GM13976 (cell line): ENCODE data around the gene LRRC74B.

ENCODE experiments used
- DNase-seq: peaks from one replicate; pipeline ENCODE4 v3.0.0; 2012; ENCODE audit warnings: low spot score
- in situ Hi-C: fragments of 300-500 bp; cut with MboI; formaldehyde crosslinking; loops from one replicate; pipeline ENCODE4 v1.12.0; 2022; ENCODE audit warnings: low sequenced_read_pairs, mixed read lengths, inconsistent platforms; ENCODE audit not compliant: unreplicated experiment
- TF ChIP-seq, protein P1 (sequence below): IDR thresholded peaks from 2 replicates; pipeline ENCODE4 v1.5.1; 2012; ENCODE audit warnings: borderline replicate concordance, mild to moderate bottlenecking; ENCODE audit not compliant: insufficient read depth; ENCODE audit errors: extremely low read depth, missing control alignments, control extremely low read depth

The LRRC74B gene

DNA sequence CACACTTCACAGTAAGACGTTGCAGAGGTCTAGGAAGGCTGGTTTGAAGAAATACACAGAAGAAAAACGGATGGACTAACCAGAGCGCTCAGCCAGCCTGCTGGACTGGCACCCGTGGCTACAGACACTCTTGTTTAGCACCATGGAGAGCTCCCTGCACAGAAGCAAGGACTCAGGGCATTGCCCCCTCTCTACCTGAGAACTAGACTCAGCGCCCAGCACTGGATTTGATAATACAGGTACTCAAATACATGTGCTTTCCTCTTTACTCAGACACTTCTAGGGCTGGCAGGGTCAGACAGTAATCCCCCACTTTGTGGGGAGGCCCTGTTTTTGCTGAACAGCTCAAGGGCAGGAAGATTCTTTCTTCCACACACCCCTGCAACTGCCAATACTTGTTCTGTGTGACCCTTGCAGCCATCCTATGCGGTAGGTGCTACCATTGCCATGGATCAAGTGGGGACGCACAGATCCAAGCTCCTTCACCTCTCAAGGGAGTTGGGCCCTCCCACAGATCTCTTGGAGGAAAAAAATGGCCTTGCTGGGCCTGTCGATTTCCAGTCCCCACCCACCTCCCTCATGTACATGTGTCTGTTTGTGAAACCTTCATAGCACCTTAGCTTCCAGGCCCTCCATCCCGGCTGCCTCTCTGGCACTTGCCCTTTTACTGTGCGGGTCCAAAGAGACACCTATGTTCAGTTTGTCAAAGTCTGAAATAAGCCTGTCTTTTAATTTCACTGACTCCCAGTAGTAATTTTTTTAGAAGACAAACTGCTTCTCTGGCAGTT is 35.9 kb upstream of the LRRC74B start:
- TF ChIP-seq, protein P1, sequence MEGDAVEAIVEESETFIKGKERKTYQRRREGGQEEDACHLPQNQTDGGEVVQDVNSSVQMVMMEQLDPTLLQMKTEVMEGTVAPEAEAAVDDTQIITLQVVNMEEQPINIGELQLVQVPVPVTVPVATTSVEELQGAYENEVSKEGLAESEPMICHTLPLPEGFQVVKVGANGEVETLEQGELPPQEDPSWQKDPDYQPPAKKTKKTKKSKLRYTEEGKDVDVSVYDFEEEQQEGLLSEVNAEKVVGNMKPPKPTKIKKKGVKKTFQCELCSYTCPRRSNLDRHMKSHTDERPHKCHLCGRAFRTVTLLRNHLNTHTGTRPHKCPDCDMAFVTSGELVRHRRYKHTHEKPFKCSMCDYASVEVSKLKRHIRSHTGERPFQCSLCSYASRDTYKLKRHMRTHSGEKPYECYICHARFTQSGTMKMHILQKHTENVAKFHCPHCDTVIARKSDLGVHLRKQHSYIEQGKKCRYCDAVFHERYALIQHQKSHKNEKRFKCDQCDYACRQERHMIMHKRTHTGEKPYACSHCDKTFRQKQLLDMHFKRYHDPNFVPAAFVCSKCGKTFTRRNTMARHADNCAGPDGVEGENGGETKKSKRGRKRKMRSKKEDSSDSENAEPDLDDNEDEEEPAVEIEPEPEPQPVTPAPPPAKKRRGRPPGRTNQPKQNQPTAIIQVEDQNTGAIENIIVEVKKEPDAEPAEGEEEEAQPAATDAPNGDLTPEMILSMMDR = no peak
- DNase-seq = no peak
- in situ Hi-C loops = no loop called here

DNA sequence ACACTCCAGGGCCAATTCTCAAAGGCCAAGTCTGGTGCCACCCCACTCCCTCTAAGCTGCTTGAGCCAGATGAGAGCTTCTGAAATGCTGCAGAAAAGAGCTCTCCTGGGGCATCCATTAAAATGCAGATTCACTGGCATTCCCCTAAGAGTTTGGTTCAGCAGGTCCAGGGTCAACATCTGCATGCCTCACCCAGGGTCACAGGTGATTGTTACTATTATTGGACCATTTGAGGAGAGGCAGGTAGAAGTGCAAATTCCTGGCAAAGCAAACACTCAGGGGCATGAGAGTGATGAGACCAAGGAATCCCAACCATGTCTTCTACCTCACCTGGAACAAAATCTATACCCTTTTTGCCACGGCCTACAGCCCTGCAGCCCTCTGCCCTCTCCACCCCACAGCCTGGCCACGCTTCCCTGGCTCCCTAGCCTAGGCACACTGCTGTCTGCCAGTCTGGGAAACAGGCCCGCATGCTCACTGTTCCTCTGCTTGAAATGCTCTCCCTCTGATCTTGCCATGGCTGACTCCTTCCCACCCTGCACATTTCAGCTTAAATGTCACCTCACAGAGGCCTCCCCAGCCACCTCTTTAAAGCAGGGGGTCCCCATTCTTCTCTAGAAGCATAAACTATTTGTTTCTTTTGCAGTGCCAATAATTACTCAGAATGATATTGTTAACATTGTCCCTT is 35.2 kb upstream of the LRRC74B start:
- no peak for DNase-seq
- in situ Hi-C loops = no loop called here
- TF ChIP-seq, protein P1 = no peak

DNA sequence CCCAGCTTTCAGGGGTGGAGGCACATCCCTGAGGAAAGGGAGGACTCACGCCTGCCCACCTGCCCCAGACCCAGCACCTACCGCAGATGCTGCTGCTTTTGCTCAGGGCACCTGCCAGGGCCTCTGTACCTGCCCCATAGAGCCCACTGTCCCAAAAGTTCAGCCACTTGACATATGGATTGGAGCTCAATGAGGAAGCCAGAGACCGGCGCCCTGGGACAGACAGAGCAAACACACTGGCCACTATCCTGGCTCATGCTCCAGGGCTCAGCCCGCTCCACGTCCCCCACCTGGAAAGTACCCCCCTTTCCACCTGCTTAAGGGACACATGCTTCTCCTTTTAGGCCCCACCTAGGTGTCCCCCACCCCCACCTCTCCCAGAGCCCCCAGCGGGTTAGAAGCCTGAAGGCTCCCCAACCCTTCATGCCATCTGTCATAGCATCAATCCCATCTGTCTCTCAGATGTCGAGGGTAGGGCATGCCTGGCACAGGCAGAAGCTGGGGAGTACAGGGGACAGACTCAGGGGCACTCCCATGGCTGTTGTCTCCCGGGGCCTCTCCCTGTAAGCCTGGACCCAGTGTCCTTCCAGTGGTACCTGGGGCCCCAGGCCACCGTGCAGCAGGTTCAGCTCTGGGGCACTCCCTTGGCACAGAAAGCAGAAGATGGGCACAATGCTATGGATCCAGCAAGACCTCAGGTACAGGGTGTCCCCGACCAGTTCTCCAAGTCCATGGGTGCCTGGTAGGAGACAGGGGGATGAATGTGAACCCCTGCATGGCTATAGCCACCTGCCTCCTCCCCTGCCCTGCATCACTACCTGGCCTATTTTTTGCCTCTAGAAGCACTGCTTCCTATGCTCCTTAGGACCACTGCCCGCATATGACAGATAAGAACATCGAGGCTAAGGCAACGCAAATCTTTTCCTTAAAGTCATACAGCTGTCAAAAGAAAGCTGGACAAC is 33.0 kb upstream of the LRRC74B start:
- TF ChIP-seq, protein P1 = no peak
- in situ Hi-C loops = no loop called here
- DNase-seq = no peak

GRCh38 chr22:21013657-21014201 is 32.0 kb upstream of the LRRC74B start:
- no peak for DNase-seq
- in situ Hi-C loops = no loop called here
- TF ChIP-seq, protein P1 = no peak

DNA sequence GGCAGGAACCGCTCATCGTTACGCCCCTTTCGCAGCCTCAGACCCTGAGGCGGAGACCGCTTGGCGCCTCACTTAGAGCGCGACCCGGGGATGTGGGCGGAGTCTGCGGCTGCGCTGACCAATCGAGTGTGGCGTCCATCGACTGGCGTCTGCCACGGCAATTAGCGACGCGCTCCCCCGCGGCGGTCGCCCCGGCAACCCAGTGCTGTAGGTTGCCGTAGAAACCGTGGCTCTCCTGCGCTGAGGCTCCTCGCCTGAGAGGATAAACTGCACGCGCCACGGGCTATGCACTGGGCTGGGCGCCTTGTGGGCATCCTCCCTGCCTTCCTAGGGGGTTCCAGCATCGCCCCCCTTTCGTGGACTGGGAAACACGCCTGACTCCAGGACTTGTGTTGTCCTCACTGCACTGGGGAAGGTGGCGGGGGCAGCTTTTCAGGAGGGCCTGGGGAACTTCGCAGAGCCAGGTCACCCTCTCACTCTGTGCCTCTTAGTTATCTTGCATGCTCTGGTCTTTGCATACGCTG is 31.5 kb upstream of the LRRC74B start:
- peak; percentile 96 for DNase-seq
- TF ChIP-seq, protein P1 = no peak
- in situ Hi-C loops = no loop called here
